PFSK-1 (cell line): ENCODE data around the gene MAPK7.

Source experiments
- FOXP2 ChIP-seq: optimal IDR thresholded peaks from 2 replicates; pipeline ENCODE3; 2011; ENCODE audit warnings: borderline replicate concordance, control low read depth, inconsistent platforms; ENCODE audit not compliant: insufficient read depth; ENCODE audit errors: extremely low read length, extremely low read depth
- POLR2AphosphoS5 ChIP-seq: IDR thresholded peaks from 2 replicates; pipeline ENCODE4 v1.6.1; 2012; ENCODE audit warnings: low read depth, mild to moderate bottlenecking, control low read depth, low read length, moderate library complexity
- SIN3A ChIP-seq: IDR thresholded peaks from 2 replicates; pipeline ENCODE4 v1.6.1; 2012; ENCODE audit warnings: mild to moderate bottlenecking, low read length, moderate library complexity, borderline replicate concordance; ENCODE audit not compliant: insufficient read depth
- TAF1 ChIP-seq: IDR thresholded peaks from 2 replicates; pipeline ENCODE4 v1.6.1; 2012; ENCODE audit warnings: low read length, control low read depth, borderline replicate concordance; ENCODE audit not compliant: insufficient read depth
- TF ChIP-seq, protein P1 (sequence below), 2 experiments: IDR thresholded peaks; 2 replicates each; pipeline versions ENCODE4 v1.6.1 to v1.8.0; 2011 to 2012; ENCODE audit warnings: low read depth in 2 of 2, low read length in 2 of 2, control low read depth in 1 of 2, inconsistent platforms in 1 of 2, mild to moderate bottlenecking in 1 of 2, moderate library complexity in 1 of 2; ENCODE audit not compliant: insufficient read depth in 1 of 2

Gene MAPK7

DNA sequence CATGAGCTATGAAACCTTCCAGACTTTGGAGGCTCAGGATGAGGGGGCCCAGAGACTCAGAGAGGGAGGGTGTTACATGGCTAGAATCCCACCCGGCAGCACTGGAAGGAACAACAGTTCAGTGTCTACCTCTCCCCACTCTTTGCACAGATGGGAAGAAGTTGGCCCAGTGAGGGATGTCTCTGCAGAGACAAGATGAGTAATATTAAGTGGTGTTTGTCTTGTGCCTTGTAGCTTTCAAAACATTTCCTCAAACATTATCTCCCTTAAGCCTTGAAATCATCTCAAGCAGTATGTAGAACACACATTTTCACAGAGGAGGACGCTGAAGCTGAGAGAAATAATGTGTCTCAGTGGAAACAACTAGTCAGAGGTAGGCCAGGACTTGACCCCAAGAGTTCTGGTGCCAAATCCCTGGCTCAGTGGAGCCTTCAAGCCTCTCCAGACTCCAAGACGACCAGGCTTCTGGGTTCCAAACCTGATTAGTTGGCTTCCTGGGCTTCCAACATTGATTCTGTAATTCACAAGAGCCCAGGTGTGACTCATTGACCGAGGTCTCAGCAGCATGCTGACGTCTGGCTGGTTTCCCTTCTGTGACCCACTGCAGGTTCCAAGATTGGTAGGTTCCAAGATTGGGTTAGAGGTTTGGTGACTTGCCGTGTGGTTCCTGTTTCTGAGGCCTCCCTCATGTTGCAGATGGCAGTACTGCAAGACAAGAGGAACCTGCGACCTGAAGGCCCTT lies 40.1 kb downstream of the MAPK7 start:
- TF ChIP-seq FOXP2 (no peak), TAF1 (no peak), POLR2AphosphoS5 (no peak), SIN3A (no peak)
- TF ChIP-seq, protein P1, sequence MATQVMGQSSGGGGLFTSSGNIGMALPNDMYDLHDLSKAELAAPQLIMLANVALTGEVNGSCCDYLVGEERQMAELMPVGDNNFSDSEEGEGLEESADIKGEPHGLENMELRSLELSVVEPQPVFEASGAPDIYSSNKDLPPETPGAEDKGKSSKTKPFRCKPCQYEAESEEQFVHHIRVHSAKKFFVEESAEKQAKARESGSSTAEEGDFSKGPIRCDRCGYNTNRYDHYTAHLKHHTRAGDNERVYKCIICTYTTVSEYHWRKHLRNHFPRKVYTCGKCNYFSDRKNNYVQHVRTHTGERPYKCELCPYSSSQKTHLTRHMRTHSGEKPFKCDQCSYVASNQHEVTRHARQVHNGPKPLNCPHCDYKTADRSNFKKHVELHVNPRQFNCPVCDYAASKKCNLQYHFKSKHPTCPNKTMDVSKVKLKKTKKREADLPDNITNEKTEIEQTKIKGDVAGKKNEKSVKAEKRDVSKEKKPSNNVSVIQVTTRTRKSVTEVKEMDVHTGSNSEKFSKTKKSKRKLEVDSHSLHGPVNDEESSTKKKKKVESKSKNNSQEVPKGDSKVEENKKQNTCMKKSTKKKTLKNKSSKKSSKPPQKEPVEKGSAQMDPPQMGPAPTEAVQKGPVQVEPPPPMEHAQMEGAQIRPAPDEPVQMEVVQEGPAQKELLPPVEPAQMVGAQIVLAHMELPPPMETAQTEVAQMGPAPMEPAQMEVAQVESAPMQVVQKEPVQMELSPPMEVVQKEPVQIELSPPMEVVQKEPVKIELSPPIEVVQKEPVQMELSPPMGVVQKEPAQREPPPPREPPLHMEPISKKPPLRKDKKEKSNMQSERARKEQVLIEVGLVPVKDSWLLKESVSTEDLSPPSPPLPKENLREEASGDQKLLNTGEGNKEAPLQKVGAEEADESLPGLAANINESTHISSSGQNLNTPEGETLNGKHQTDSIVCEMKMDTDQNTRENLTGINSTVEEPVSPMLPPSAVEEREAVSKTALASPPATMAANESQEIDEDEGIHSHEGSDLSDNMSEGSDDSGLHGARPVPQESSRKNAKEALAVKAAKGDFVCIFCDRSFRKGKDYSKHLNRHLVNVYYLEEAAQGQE (IDR thresholded peaks at IDR 0.05; ENCODE audit: insufficient read depth in 1 of 2, low read depth in 2 of 2, low read length in 2 of 2) = no peak

DNA sequence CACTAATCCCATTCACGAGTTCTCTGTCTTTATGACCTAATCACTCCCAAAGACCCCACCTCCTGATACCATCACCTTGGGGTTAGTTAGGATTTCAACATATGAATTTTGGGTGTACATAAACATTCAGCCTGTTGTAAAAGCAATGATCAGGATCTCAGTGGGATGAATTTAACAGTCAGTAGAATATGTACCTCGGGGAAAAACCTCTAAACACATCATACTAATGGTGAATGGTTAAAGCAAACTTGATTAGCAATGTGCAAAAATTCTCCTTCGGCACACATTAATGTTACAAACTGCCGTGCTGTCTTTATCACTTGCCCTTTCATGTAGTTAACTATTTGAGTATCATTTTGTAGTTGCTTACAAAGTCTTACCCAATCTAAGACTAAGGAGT lies 42.9 kb downstream of the MAPK7 start:
- no peak for TF ChIP-seq POLR2AphosphoS5
- TF ChIP-seq SIN3A = no peak
- no peak for TF ChIP-seq FOXP2
- no peak for TF ChIP-seq TAF1
- TF ChIP-seq, protein P1 (IDR thresholded peaks at IDR 0.05; ENCODE audit: insufficient read depth in 1 of 2, low read depth in 2 of 2, low read length in 2 of 2) = no peak

DNA sequence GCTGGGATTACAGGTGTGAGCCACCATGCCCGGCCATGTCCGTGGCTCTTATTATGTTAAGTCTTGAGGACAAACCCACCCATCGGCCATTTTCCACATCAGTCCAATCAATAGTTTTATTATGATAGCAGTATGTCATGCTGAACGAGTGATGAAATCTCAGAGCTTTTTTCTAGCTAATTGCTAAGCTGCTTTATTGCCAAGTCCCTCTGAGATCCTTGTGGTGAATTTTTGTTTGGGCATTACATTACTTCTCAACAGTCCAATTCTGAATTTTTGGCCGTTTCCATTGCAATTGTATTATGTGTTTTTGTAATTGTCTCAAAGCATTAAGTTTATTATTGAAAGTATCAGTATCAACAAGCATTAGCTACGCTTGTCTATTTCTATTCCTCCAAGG lies 43.6 kb downstream of the MAPK7 start:
- TF ChIP-seq POLR2AphosphoS5 = no peak
- TF ChIP-seq TAF1 = no peak
- TF ChIP-seq SIN3A = no peak
- TF ChIP-seq, protein P1 (IDR thresholded peaks at IDR 0.05; ENCODE audit: insufficient read depth in 1 of 2, low read depth in 2 of 2, low read length in 2 of 2) = no peak
- no peak for TF ChIP-seq FOXP2

GRCh38 chr17:19424934-19425868 lies 46.9 kb downstream of the MAPK7 start:
- TF ChIP-seq TAF1 = no peak
- TF ChIP-seq SIN3A = no peak
- no peak for TF ChIP-seq FOXP2
- TF ChIP-seq POLR2AphosphoS5 = no peak
- TF ChIP-seq, protein P1 (IDR thresholded peaks at IDR 0.05; ENCODE audit: insufficient read depth in 1 of 2, low read depth in 2 of 2, low read length in 2 of 2) = no peak
